GM23248 (cell line): ENCODE results near the gene ADORA3.

Experiments
- EZH2 ChIP-seq: fragments of 200-600 bp; sonication (generic); IDR thresholded peaks from 2 replicates; pipeline ENCODE4 v1.6.1; 2018; ENCODE audit warnings: antibody characterized with exemption, mild to moderate bottlenecking; ENCODE audit not compliant: insufficient read depth, poor library complexity, severe bottlenecking
- EZH2phosphoT487 ChIP-seq: fragments of 200-600 bp; sonication (generic); IDR thresholded peaks from 2 replicates; pipeline ENCODE4 v1.6.1; 2018; ENCODE audit warnings: antibody characterized with exemption, moderate library complexity, mild to moderate bottlenecking, low read depth; ENCODE audit not compliant: insufficient read depth

GRCh38 chr1:111520053-111520452 is 16.6 kb upstream of the ADORA3 start:
- TF ChIP-seq EZH2phosphoT487 (no peak), EZH2 (no peak)
